GM06990 (cell line): ENCODE data around the gene PRKCZ.
A peak's percentile ranks its signal among the peaks of the same experiment; 100 is the strongest.

ENCODE experiments used
- DNase-seq: peaks from one replicate; pipeline ENCODE4 v3.0.0-alpha.2; 2011; ENCODE audit not compliant: insufficient read length; ENCODE audit errors: extremely low read depth
- H3K27me3 ChIP-seq: replicated peaks from 2 replicates; pipeline ENCODE4 v1.6.0; 2011; ENCODE audit warnings: low read length; ENCODE audit not compliant: control insufficient read depth, insufficient read depth
- H3K36me3 ChIP-seq: 2 replicates; pipeline ENCODE4 v1.5.1; 2011; ENCODE audit warnings: low read length; ENCODE audit not compliant: control insufficient read depth, insufficient read depth
- H3K4me3 ChIP-seq: replicated peaks from 2 replicates; pipeline ENCODE4 v1.5.1; 2011; ENCODE audit warnings: low read depth, mild to moderate bottlenecking, control low read depth, low read length
- TF ChIP-seq, protein P1 (sequence below): IDR thresholded peaks from 2 replicates; pipeline ENCODE4 v1.5.1; 2011; ENCODE audit warnings: low read length, control low read depth, mild to moderate bottlenecking, inconsistent platforms; ENCODE audit not compliant: insufficient read depth, poor library complexity, severe bottlenecking

The PRKCZ gene

DNA sequence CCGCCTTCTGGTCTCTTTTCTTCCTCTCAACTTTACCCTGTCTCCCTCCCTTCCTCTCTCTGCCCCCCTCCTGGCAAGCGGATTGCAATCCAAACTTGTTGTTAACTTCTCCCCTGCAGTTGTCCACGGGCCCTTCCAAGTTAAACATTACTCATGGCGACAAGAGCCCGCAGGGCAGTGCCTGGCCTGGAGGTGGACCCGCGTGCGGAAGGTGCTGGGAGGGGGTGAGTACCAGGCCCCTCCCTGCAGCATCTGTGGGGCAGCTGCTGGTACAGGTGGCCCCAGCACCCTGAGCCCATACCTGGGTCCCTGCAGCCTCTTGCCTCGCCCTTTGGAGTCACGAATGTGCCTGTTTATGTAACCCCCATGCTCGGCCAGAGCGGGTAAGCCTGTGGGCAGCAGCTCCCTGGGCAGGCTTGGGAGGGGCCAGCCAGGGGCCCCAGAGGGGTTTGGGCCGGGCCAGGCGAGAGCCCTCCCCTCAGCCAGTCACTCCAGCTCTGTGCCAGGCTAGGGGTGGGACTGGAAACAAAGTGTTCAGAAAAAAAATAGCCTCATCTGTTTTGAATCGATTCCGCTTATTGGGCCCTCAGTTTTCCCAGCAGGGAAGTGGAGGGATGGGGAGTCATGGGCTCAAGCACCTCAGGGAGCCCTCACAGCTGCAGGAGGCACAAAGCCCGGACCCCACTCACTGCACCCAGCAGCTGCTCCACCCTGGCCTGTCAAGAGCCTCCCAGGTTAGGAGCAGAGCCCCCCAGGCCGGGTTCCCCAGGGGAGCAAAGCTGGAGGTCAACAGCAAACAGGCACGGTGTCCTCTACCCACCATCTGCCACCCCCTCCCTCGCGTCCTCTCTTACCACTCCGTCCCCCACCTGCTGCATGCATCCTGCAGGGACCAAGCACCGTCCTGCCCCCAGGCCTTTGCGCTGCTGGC lies 158.4 kb downstream of the PRKCZ start:
- DNase-seq: no peak
- TF ChIP-seq, protein P1, sequence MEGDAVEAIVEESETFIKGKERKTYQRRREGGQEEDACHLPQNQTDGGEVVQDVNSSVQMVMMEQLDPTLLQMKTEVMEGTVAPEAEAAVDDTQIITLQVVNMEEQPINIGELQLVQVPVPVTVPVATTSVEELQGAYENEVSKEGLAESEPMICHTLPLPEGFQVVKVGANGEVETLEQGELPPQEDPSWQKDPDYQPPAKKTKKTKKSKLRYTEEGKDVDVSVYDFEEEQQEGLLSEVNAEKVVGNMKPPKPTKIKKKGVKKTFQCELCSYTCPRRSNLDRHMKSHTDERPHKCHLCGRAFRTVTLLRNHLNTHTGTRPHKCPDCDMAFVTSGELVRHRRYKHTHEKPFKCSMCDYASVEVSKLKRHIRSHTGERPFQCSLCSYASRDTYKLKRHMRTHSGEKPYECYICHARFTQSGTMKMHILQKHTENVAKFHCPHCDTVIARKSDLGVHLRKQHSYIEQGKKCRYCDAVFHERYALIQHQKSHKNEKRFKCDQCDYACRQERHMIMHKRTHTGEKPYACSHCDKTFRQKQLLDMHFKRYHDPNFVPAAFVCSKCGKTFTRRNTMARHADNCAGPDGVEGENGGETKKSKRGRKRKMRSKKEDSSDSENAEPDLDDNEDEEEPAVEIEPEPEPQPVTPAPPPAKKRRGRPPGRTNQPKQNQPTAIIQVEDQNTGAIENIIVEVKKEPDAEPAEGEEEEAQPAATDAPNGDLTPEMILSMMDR: no peak
- Histone ChIP-seq H3K27me3 (no peaks in the 10 kb centered on the region; the same call in 1 of the 2 replicates), H3K36me3 (no peaks in the 10 kb centered on the region), H3K4me3 (no peak overlapping the region)

DNA sequence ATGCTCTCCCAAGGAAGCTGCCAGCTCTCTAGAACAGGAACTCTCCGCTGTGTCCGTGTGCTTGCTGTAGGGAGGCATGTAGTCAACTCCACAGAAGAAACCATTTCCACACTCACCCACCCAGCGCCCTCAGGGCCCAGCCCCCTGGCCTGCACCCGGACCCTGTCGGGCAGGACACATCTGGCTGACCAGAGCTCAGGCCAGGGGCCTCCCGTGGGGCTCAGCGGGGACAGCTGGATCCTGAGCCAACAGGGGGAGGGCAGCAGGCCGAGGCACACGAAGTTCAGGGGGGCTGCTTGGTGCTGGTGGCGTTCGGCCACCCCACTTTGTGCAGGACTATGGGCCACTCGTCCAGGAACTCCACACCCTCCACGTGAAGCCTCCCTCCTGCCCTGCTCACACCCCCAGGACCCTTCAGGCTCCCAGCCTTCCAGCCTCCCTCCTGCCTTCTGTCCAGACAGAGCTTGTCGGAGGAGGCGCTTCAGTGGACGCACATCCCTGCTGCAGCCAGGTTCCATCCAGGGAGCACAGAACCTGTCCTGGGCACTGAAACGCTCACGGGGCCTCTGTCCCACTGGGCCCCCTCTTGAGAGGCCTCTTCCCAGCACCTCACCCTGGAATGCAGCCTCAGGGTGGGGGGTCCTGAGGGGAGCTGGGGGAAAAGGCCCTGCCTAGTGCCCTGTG lies 159.3 kb downstream of the PRKCZ start:
- TF ChIP-seq, protein P1: no peak
- Histone ChIP-seq H3K4me3 (no peak overlapping the region), H3K27me3 (no peaks in the 10 kb centered on the region; the same call in 1 of the 2 replicates), H3K36me3 (no peaks in the 10 kb centered on the region)
- no peak for DNase-seq

DNA sequence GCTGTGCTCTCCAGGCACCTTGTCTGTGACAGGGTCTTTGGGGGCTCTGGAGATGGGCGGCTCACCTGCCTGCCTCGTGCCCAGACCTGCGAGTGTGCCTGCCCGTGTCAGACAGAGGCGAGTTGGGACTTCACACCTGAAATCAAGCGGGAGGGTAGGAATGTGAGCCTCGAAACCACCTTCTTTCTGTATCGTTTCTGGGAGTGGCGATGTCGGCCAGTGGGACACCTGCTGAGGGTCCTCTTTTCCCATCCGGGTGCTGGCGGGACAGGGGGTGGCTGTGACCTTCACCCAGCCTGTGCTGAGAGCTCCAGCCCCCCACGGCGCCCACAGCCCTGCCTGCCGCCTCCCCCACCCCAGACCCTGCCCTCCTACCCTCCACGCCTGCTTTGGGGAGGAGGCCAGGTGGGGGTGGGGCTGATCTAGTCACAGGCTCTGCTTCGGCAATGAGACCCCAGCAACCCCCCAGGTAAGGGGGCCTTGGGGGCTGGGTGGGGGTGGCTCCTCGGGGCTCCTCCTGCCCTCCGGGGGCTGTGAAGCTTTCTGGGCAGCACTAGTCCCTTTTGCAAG lies 160.0 kb downstream of the PRKCZ start:
- TF ChIP-seq, protein P1: no peak
- no peak overlapping the region for H3K4me3 ChIP-seq
- no peaks in the 10 kb centered on the region; the same call in 1 of the 2 replicates for H3K27me3 ChIP-seq
- H3K36me3 ChIP-seq: no peaks in the 10 kb centered on the region
- peak; percentile 1 for DNase-seq

DNA sequence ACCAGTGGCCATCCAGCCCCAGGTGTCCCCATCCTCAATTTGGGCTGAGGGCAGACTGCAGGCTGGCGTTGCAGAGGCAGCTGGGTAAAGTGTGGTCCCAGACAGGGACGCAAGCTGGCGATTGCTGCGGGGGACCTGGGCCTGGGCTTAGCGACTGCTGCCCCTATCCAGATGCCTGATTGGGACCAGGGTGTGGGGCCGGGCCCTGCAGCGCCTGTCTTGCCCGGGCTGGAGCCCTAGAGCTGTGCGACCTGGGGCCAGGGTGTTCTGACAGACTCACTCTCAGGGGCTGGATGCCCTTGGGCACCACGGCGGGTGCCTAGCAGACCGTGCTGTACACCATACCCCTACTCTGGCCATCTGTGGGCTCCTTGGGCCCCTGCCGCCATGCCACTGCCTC lies 160.6 kb downstream of the PRKCZ start:
- TF ChIP-seq, protein P1: no peak
- peak; percentile 9 for DNase-seq
- no peaks in the 10 kb centered on the region; the same call in 1 of the 2 replicates for H3K27me3 ChIP-seq
- H3K36me3 ChIP-seq: no peaks in the 10 kb centered on the region
- no peak overlapping the region for H3K4me3 ChIP-seq

DNA sequence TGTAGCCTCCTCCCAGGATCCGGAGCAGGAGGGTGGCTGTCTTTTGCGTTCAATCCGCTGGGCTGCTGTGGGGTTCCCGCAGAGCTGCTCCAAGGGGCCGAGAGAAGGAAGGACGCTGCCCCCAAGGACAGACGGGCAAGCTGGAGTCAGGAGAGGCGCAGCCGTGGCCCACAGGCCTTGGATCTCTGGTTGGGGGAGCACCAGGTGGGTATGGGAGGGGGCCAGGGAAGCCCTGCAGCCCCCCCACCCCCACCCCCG lies 162.0 kb downstream of the PRKCZ start:
- Histone ChIP-seq H3K27me3 (no peaks in the 10 kb centered on the region; the same call in 1 of the 2 replicates), H3K4me3 (no peak overlapping the region), H3K36me3 (no peaks in the 10 kb centered on the region)
- no peak for DNase-seq
- TF ChIP-seq, protein P1: no peak
